Activated CD4-positive, alpha-beta T cell treated with anti-CD3 and anti-CD28 coated beads, Interleukin-2, amount 50 U/mL, for 24 hours (primary cell): Measurements from ENCODE around the gene TK1.

Experiments
- DNase-seq, 2 donors: peaks; one replicate each; pipeline ENCODE4 v3.0.0-alpha.2; 2020; ENCODE audit warnings: low read depth in 1 of 2, low spot score in 1 of 2

Gene TK1

DNA sequence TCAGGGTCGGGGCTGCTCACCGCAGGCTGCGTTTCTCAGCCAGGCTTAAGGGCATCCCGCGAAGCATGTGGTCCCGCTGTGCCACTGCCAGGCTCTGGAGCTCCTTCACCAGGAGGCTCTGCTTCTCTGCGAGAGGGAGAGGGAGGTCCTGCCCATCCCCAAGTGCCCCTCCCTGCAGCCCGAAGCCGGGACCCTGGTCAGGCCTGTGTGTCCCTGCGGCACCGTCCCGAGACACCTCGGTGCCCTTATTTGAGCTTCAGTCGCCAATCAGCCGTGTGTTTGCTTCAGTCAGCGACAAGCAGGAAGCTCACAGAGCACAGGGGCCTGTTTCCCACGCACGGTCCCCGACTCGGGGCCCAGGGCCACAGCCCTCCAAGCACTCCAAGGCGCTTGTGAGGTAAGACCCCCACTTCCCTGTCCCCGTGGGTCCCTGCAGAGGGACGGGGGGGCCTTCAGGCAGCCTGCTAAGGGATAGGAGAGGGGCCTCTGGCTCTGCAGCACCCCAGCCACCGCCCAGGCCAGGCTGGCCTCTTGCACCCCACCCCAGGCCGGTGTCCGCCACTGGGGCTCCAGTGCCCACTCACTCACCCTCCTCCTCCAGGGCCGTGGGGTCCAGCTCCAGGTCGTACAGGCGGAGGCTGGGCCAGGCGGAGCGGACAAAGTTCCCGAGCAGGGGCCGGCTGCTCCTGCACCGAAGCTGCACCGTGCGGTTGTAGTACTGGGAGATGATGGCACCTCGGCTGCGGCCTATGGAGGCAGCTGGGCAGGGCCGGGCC lies 61.5 kb downstream of the TK1 start:
- DNase-seq: no peak

DNA sequence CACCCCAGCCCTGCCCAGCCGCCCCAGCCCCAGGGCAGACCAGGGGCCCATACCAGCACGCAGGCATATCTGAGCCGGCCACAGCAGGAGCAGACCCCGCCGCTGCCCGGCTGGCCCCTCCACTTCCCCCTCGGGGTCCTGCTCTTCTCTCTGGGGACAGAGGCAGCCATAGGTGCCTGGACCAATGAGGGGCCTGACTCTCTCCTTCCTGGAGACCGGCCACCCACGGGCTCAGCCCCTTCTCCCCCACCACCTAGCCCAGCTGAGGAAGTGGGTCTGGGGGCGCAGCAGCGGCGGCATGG lies 62.1 kb downstream of the TK1 start:
- no peak for DNase-seq
